OCI-LY1 (cell line): Measurements from ENCODE around the gene SUPT16H.

Experiments
- H2AFZ ChIP-seq: fragments of 200-600 bp; sonication (generic), shearing (Covaris generic); 2 replicates; pipeline ENCODE4 v1.6.0; 2014; ENCODE audit warnings: antibody characterized with exemption, mild to moderate bottlenecking, low read length
- H3F3A ChIP-seq: fragments of 200-600 bp; sonication (generic), shearing (Covaris generic); 2 replicates; pipeline ENCODE4 v1.6.0; 2014; ENCODE audit warnings: mild to moderate bottlenecking, antibody characterized with exemption, low read length, moderate library complexity; ENCODE audit not compliant: insufficient read depth
- H3K27ac ChIP-seq: fragments of 200-600 bp; sonication (generic); 2 replicates; pipeline ENCODE4 v1.5.1; 2014; ENCODE audit warnings: low read length, mixed run types, mild to moderate bottlenecking, low read depth; ENCODE audit not compliant: poor library complexity, severe bottlenecking
- H3K27me3 ChIP-seq: fragments of 200-600 bp; sonication (generic); 2 replicates; pipeline ENCODE4 v1.6.0; 2014; ENCODE audit warnings: antibody characterized with exemption, mild to moderate bottlenecking, low read length, moderate library complexity; ENCODE audit not compliant: insufficient read depth
- H3K36me3 ChIP-seq: fragments of 200-600 bp; sonication (generic); 2 replicates; pipeline ENCODE4 v1.6.1; 2014; ENCODE audit warnings: mild to moderate bottlenecking, antibody characterized with exemption, low read length, moderate library complexity, mixed read lengths; ENCODE audit not compliant: insufficient read depth
- H3K4me1 ChIP-seq: fragments of 200-600 bp; sonication (generic); 2 replicates; pipeline ENCODE4 v1.5.1; 2014; ENCODE audit warnings: mild to moderate bottlenecking, low read length, moderate library complexity; ENCODE audit not compliant: insufficient read depth, severe bottlenecking
- H3K4me2 ChIP-seq: fragments of 200-600 bp; sonication (generic), shearing (Covaris generic); 2 replicates; pipeline ENCODE4 v1.6.1; 2014; ENCODE audit warnings: low read length
- H3K4me3 ChIP-seq: fragments of 200-600 bp; sonication (generic); 2 replicates; pipeline ENCODE4 v1.5.1; 2014; ENCODE audit warnings: low read length, low read depth, mild to moderate bottlenecking, mixed read lengths; ENCODE audit not compliant: poor library complexity, severe bottlenecking
- H3K79me2 ChIP-seq: fragments of 200-600 bp; shearing (Covaris generic); 2 replicates; pipeline ENCODE4 v1.6.1; 2016; ENCODE audit warnings: mixed run types, low read length, mixed read lengths; ENCODE audit not compliant: insufficient read depth
- H3K9ac ChIP-seq: fragments of 200-600 bp; sonication (generic), shearing (Covaris generic); 2 replicates; pipeline ENCODE4 v1.6.1; 2014; ENCODE audit warnings: mild to moderate bottlenecking, low read length, mixed read lengths
- H3K9me2 ChIP-seq: fragments of 200-600 bp; sonication (generic), shearing (Covaris generic); 2 replicates; pipeline ENCODE4 v1.6.1; 2014; ENCODE audit warnings: low read depth, mild to moderate bottlenecking, low read length, mixed read lengths
- H3K9me3 ChIP-seq: fragments of 200-600 bp; shearing (Covaris generic); 2 replicates; pipeline ENCODE4 v1.6.1; 2014; ENCODE audit warnings: low read length, mixed read lengths
- H4K20me1 ChIP-seq: fragments of 200-600 bp; sonication (generic), shearing (Covaris generic); 2 replicates; pipeline ENCODE4 v1.6.0; 2016; ENCODE audit warnings: mild to moderate bottlenecking, low read length; ENCODE audit not compliant: insufficient read depth
- EZH2 ChIP-seq: fragments of 200-600 bp; sonication (generic), shearing (Covaris generic); IDR thresholded peaks from 2 replicates; pipeline ENCODE4 v1.8.0; 2017; ENCODE audit warnings: borderline replicate concordance, mixed run types, mild to moderate bottlenecking, antibody characterized with exemption, low read length, moderate library complexity, mixed read lengths
- TF ChIP-seq, protein P1 (sequence below): fragments of 200-600 bp; sonication (generic), shearing (Covaris generic); IDR thresholded peaks from 2 replicates; pipeline ENCODE4 v1.5.1; 2017; ENCODE audit warnings: mild to moderate bottlenecking, antibody characterized with exemption, low read length, moderate library complexity, mixed read lengths

Gene SUPT16H

DNA sequence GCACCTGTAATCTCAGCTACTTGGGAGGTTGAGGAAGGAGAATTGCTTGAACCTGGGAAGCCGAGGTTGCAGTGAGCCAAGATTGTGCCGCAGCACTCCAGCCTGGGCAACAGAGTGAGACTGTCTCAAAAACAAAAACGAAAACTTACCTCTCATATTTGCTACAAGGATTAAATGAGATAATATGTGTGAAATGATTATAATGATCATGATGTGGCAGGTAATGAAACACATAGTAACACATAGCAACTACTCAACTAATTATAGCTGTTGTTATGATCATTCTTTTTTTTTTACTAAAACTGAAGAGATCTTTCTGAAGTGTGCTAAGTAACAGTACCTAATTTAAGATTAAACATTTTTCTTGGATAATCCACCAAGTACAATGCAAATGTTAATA, 73.9 kb downstream of the SUPT16H start:
- Histone ChIP-seq H3K79me2 (no peaks in the 10 kb centered on the region), H4K20me1 (no peaks in the 10 kb centered on the region), H2AFZ (no peak overlapping the region), H3K27me3 (no peaks in the 10 kb centered on the region), H3K9ac (no peak overlapping the region), H3K4me1 (peaks cover 20% of the 10 kb centered on the region), H3K27ac (no peak overlapping the region), H3K36me3 (no peaks in the 10 kb centered on the region), H3K9me2 (no peaks in the 10 kb centered on the region), H3K4me3 (no peak overlapping the region), H3F3A (peaks cover 6% of the 10 kb centered on the region), H3K9me3 (no peaks in the 10 kb centered on the region), H3K4me2 (no peak overlapping the region)
- TF ChIP-seq EZH2, result no peak
- TF ChIP-seq, protein P1, sequence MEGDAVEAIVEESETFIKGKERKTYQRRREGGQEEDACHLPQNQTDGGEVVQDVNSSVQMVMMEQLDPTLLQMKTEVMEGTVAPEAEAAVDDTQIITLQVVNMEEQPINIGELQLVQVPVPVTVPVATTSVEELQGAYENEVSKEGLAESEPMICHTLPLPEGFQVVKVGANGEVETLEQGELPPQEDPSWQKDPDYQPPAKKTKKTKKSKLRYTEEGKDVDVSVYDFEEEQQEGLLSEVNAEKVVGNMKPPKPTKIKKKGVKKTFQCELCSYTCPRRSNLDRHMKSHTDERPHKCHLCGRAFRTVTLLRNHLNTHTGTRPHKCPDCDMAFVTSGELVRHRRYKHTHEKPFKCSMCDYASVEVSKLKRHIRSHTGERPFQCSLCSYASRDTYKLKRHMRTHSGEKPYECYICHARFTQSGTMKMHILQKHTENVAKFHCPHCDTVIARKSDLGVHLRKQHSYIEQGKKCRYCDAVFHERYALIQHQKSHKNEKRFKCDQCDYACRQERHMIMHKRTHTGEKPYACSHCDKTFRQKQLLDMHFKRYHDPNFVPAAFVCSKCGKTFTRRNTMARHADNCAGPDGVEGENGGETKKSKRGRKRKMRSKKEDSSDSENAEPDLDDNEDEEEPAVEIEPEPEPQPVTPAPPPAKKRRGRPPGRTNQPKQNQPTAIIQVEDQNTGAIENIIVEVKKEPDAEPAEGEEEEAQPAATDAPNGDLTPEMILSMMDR, result no peak

DNA sequence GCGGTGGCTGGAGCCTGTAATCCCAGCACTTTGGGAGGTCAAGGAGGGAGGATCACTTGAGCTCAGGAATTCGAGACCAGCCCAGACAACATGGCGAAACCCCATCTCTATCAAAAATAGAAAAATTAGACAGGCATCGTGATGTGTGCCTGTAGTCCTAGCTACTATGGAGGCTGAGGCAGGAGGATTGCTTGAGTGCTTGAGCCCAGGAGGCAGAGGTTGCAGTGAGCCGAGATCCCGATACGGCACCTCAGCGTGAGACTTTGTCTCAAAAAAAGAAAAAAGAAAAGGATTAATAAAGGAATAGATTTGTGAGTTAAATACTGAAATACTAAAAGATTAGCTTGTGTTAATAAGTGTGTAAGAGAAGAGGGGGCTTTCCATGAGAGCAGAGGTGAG, 74.6 kb downstream of the SUPT16H start:
- no peak for TF ChIP-seq EZH2
- TF ChIP-seq, protein P1, result no peak
- Histone ChIP-seq H3K27me3 (no peaks in the 10 kb centered on the region), H3F3A (peaks cover 6% of the 10 kb centered on the region), H3K36me3 (no peaks in the 10 kb centered on the region), H3K4me1 (peaks cover 20% of the 10 kb centered on the region), H3K9ac (peak overlapping the region; percentile 42; the same call in 1 of the 2 replicates), H3K27ac (peak overlapping the region; percentile 3), H3K4me2 (peak overlapping the region; percentile 49), H2AFZ (peak overlapping the region; percentile 1; the same call in 1 of the 2 replicates), H3K4me3 (peak overlapping the region; percentile 58), H3K9me2 (no peaks in the 10 kb centered on the region), H3K79me2 (no peaks in the 10 kb centered on the region), H3K9me3 (no peaks in the 10 kb centered on the region), H4K20me1 (no peaks in the 10 kb centered on the region)

DNA sequence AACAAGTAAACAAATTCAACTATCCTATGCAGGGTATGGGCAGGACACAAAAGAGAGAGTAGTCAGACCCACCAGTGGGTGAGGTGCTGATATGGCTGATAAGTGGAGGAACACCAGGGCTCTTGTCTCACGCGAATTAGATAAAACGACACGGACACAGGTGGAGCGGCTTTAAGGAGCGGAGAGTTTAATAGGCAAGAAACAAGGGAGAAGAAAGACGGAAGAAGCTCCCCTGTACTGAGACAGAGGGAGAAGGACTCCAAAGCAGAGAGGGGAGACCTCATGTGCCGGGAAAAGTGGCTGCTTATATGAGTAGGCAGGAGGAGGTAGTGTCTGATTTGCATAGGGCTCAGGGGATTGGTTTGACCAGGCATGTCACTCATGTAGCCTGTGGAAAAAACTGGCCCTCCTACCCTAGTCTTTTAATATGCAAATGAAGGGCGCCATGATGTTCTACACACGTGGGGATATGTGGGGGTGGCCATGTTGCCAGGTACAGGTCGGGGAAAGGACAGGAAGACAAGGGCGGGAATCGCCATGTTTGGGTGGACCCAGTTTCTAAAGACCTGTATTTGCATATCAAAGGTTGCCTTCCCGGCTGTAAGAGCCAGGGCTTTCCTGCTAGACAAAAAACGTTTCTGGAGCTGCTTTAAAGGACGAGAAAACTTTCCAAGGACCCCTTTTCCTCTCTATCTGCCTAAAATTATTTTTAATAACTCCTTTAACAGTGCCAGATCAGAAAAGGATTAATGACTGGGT, 75.2 kb downstream of the SUPT16H start:
- no peaks in the 10 kb centered on the region for H3K36me3 ChIP-seq
- H3K4me2 ChIP-seq, result peak overlapping the region; percentile 63
- H3K4me3 ChIP-seq, result peak overlapping the region; percentile 58
- no peaks in the 10 kb centered on the region for H4K20me1 ChIP-seq
- peaks cover 6% of the 10 kb centered on the region for H3F3A ChIP-seq
- peak overlapping the region; percentile 22; the same call in 1 of the 2 replicates for H2AFZ ChIP-seq
- H3K27me3 ChIP-seq, result no peaks in the 10 kb centered on the region
- H3K27ac ChIP-seq, result peak overlapping the region; percentile 30
- H3K9me2 ChIP-seq, result no peaks in the 10 kb centered on the region
- peaks cover 20% of the 10 kb centered on the region for H3K4me1 ChIP-seq
- TF ChIP-seq EZH2, result no peak
- TF ChIP-seq, protein P1, result no peak
- H3K9me3 ChIP-seq, result no peaks in the 10 kb centered on the region
- peak overlapping the region; percentile 60 for H3K9ac ChIP-seq
- no peaks in the 10 kb centered on the region for H3K79me2 ChIP-seq
